ENCODE measurements around the gene DLST.
A peak's percentile ranks its signal among the peaks of the same experiment; 100 is the strongest.

The DLST gene

GRCh38 chr14:74906925-74907521 lies 25.3 kb downstream of the DLST start:
- ATAC-seq: 0 out of 3 replicates have a peak, but pooled peaks have one; percentile 9
- TF ChIP-seq SNAI2 (CRISPR knock-in tag; IDR thresholded peaks at IDR 0.05): no peak
- no peak for TF ChIP-seq ZNF565 (CRISPR knock-in tag; conservative IDR thresholded peaks at IDR 0.05; ENCODE audit: low read depth)
- no peak for TF ChIP-seq ARNTL (CRISPR knock-in tag; IDR thresholded peaks at IDR 0.05; ENCODE audit: borderline replicate concordance, low read depth)
- no peak for TF ChIP-seq CSDC2 (CRISPR knock-in tag; IDR thresholded peaks at IDR 0.05)
- TF ChIP-seq TCF4 (CRISPR knock-in tag; IDR thresholded peaks at IDR 0.05; ENCODE audit: borderline replicate concordance): no peak
- no peak for TF ChIP-seq PPARA (CRISPR knock-in tag; IDR thresholded peaks at IDR 0.05; ENCODE audit: borderline replicate concordance)

GRCh38 chr14:74907744-74908143 lies 26.0 kb downstream of the DLST start:
- ATAC-seq: no peak

GRCh38 chr14:74908861-74909341 lies 27.2 kb downstream of the DLST start:
- ATAC-seq: no peak
- no peak for TF ChIP-seq SNAI2 (CRISPR knock-in tag; IDR thresholded peaks at IDR 0.05)
- TF ChIP-seq CSDC2 (CRISPR knock-in tag; IDR thresholded peaks at IDR 0.05): no peak
- TF ChIP-seq BACH2 (CRISPR knock-in tag; IDR thresholded peaks at IDR 0.05; ENCODE audit: borderline replicate concordance): no peak
- TF ChIP-seq GLIS3 (CRISPR knock-in tag; IDR thresholded peaks at IDR 0.05): no peak
- no peak for TF ChIP-seq PATZ1 (CRISPR knock-in tag; IDR thresholded peaks at IDR 0.05; ENCODE audit: borderline replicate concordance)
- TF ChIP-seq TOX (CRISPR knock-in tag; IDR thresholded peaks at IDR 0.05; ENCODE audit: borderline replicate concordance): no peak
- no peak for TF ChIP-seq ARNTL (CRISPR knock-in tag; IDR thresholded peaks at IDR 0.05; ENCODE audit: borderline replicate concordance, low read depth)
- TF ChIP-seq TSHZ2 (CRISPR knock-in tag; IDR thresholded peaks at IDR 0.05): no peak
- TF ChIP-seq ZNF565 (CRISPR knock-in tag; conservative IDR thresholded peaks at IDR 0.05; ENCODE audit: low read depth): no peak
- TF ChIP-seq ZFP30 (CRISPR knock-in tag; IDR thresholded peaks at IDR 0.05): no peak
- no peak for TF ChIP-seq ZFP3 (CRISPR knock-in tag; IDR thresholded peaks at IDR 0.05)
- no peak for TF ChIP-seq ISL1 (CRISPR knock-in tag; IDR thresholded peaks at IDR 0.05)
- TF ChIP-seq RARB (CRISPR knock-in tag; IDR thresholded peaks at IDR 0.05): no peak

More at GRCh38 chr14:74907744-74908143, 26.0 kb downstream of the DLST start:
- TF ChIP-seq PPARA (CRISPR knock-in tag; IDR thresholded peaks at IDR 0.05; ENCODE audit: borderline replicate concordance): no peak
- no peak for TF ChIP-seq ZNF8 (CRISPR knock-in tag; IDR thresholded peaks at IDR 0.05)
- no peak for TF ChIP-seq ARNTL (CRISPR knock-in tag; IDR thresholded peaks at IDR 0.05; ENCODE audit: borderline replicate concordance, low read depth)
- TF ChIP-seq ZNF565 (CRISPR knock-in tag; conservative IDR thresholded peaks at IDR 0.05; ENCODE audit: low read depth): no peak
- TF ChIP-seq PATZ1 (CRISPR knock-in tag; IDR thresholded peaks at IDR 0.05; ENCODE audit: borderline replicate concordance): no peak
- no peak for TF ChIP-seq POU6F1 (CRISPR knock-in tag; IDR thresholded peaks at IDR 0.05; ENCODE audit: borderline replicate concordance, low read depth)
- no peak for TF ChIP-seq RARB (CRISPR knock-in tag; IDR thresholded peaks at IDR 0.05)
- no peak for TF ChIP-seq TSHZ2 (CRISPR knock-in tag; IDR thresholded peaks at IDR 0.05)
- no peak for TF ChIP-seq ISL1 (CRISPR knock-in tag; IDR thresholded peaks at IDR 0.05)

All from SK-N-SH treated with all-trans-retinoic acid at 6 μM for 48 hours (cell line).